Esophagus muscularis mucosa (tissue), 4 donors: ENCODE measurements around the gene F13A1. TPM values are rescaled to one million over a fixed set of nuclear protein-coding genes. Genes with fewer than 3 reads are reported as not detected.

Experiments
- DNase-seq: peaks from one replicate; pipeline ENCODE4 v3.0.0-alpha.2; 2017; ENCODE audit errors: extremely low spot score
- H3K27ac ChIP-seq, 4 donors: fragments of 200-600 bp; sonication (generic); replicated peaks in 1 of 4; 1 replicate in 3 of 4; 2 replicates in 1 of 4; pipeline ENCODE4 v1.5.1; 2016 to 2019; ENCODE audit warnings: mild to moderate bottlenecking in 1 of 4
- H3K27me3 ChIP-seq, 4 donors: fragments of 200-600 bp; sonication (generic); one replicate each; pipeline versions ENCODE4 v1.5.1 to v1.6.0; 2016 to 2019
- H3K36me3 ChIP-seq, 4 donors: fragments of 200-600 bp; sonication (generic); one replicate each; pipeline ENCODE4 v1.5.1; 2016 to 2019
- H3K4me1 ChIP-seq, 4 donors: fragments of 200-600 bp; sonication (generic); one replicate each; pipeline ENCODE4 v1.5.1; 2016 to 2019
- H3K4me3 ChIP-seq, 4 donors: fragments of 200-600 bp; sonication (generic); 1 replicate in 2 of 4; 2 replicates in 2 of 4; pipeline ENCODE4 v1.5.1; 2016 to 2019; ENCODE audit warnings: mild to moderate bottlenecking in 4 of 4, moderate library complexity in 1 of 4
- H3K9me3 ChIP-seq, 4 donors: fragments of 200-600 bp; sonication (generic); 1 replicate in 3 of 4; 2 replicates in 1 of 4; pipeline ENCODE4 v1.5.1; 2016 to 2019
- CTCF ChIP-seq, 3 experiments: fragments of 200-600 bp in 2 of 3; fragments of 450-650 bp in 1 of 3; sonication (generic) in 2 of 3; IDR thresholded peaks; one replicate each; pipeline ENCODE4 v1.5.1; 2017 to 2019; ENCODE audit warnings: antibody characterized with exemption in 3 of 3, mild to moderate bottlenecking in 2 of 3, moderate library complexity in 1 of 3
- EP300 ChIP-seq: sonication (generic); formaldehyde crosslinking; IDR thresholded peaks from one replicate; pipeline ENCODE4 v1.6.1; 2017; ENCODE audit warnings: antibody characterized with exemption
- POLR2A ChIP-seq: fragments of 450-650 bp; IDR thresholded peaks from one replicate; pipeline ENCODE4 v1.6.1; 2017; ENCODE audit warnings: antibody characterized with exemption, moderate library complexity, mild to moderate bottlenecking, low read depth
- POLR2AphosphoS5 ChIP-seq, 2 donors: sonication (generic); formaldehyde crosslinking; IDR thresholded peaks; one replicate each; pipeline ENCODE4 v1.6.1; 2017; ENCODE audit warnings: antibody characterized with exemption in 2 of 2
- WGBS: methylation state at CpG from one replicate; pipeline ENCODE4 v1.1.5; 2018; 5-methylcytosine and 5-hydroxymethylcytosine counted together
- intact Hi-C: fragments of 100-400 bp; cut with DNase I; formaldehyde crosslinking; loops from one replicate; pipeline ENCODE4 v1.15.1; 2023
- total RNA-seq, 4 donors: library from RNA; depleted of rRNA; stranded (reverse); fragments of >200 nt; gene quantifications; one replicate each; pipeline versions ENCODE4 v1.1.0 to v1.2.1, GENCODE V29; 2016

The F13A1 gene
- total RNA-seq, 4 donors from 2014 or later, result 63.6 to 173 (median 101) TPM

- no peak for TF ChIP-seq EP300
- no peak for TF ChIP-seq POLR2AphosphoS5 (IDR thresholded peaks at IDR 0.05)
- TF ChIP-seq POLR2A, result no peak
- TF ChIP-seq CTCF (IDR thresholded peaks at IDR 0.05), result no peak
- Histone ChIP-seq H3K4me3 (no peak overlapping the region), H3K27me3 (no peaks in the 10 kb centered on the region), H3K4me1 (peaks cover 0 to 9% (median 6%) of the 10 kb centered on the region in 4 donors), H3K9me3 (peaks cover 0 to 3% (median 0%) of the 10 kb centered on the region in 4 donors), H3K36me3 (no peaks in the 10 kb centered on the region), H3K27ac (peak overlapping the region in 2 of 4 donors; percentile 7 to 23)
- intact Hi-C loops, result no loop called here
- 39% methylated on average over 6 of the region's 6 CpGs for WGBS
- no peak for DNase-seq
These were observed 11.6 kb upstream of the F13A1 start for GRCh38 chr6:6331946-6332601.

GRCh38 chr6:6331393-6331792 lies 10.9 kb upstream of the F13A1 start:
- no peak for TF ChIP-seq POLR2AphosphoS5 (IDR thresholded peaks at IDR 0.05)
- no peak for TF ChIP-seq CTCF (IDR thresholded peaks at IDR 0.05)
- no peak for TF ChIP-seq EP300
- no peak for TF ChIP-seq POLR2A
- Histone ChIP-seq H3K9me3 (peaks cover 0 to 3% (median 0%) of the 10 kb centered on the region in 4 donors), H3K27me3 (no peaks in the 10 kb centered on the region), H3K27ac (peak overlapping the region in 3 of 4 donors; percentile 10 to 23 (median 11)), H3K36me3 (no peaks in the 10 kb centered on the region), H3K4me1 (peaks cover 0 to 9% (median 6%) of the 10 kb centered on the region in 4 donors), H3K4me3 (no peak overlapping the region)
- WGBS, result 69% methylated on average over 6 of the region's 6 CpGs
- intact Hi-C loops, result no loop called here
- DNase-seq, result no peak

- intact Hi-C loops, result no loop called here
- Histone ChIP-seq H3K27me3 (no peaks in the 10 kb centered on the region), H3K4me3 (no peak overlapping the region), H3K27ac (no peak overlapping the region), H3K9me3 (peaks cover 0 to under 1% (median 0%) of the 10 kb centered on the region in 4 donors), H3K36me3 (no peaks in the 10 kb centered on the region), H3K4me1 (peaks cover 0 to 9% (median 6%) of the 10 kb centered on the region in 4 donors)
- TF ChIP-seq EP300, result no peak
- no peak for TF ChIP-seq POLR2A
- no peak for TF ChIP-seq POLR2AphosphoS5 (IDR thresholded peaks at IDR 0.05)
- 100% methylated on average over 1 of the region's 1 CpG for WGBS
- no peak for DNase-seq
These were observed 9.9 kb upstream of the F13A1 start for GRCh38 chr6:6330407-6330806.

GRCh38 chr6:6328451-6328850 lies 8.0 kb upstream of the F13A1 start:
- no peak overlapping the region for H3K27ac ChIP-seq
- no peak overlapping the region for H3K4me3 ChIP-seq
- H3K27me3 ChIP-seq, result peaks cover 0 to 6% (median 0%) of the 10 kb centered on the region in 4 donors
- H3K36me3 ChIP-seq, result no peaks in the 10 kb centered on the region
- peaks cover 0 to 9% (median 6%) of the 10 kb centered on the region in 4 donors for H3K4me1 ChIP-seq
- no peaks in the 10 kb centered on the region for H3K9me3 ChIP-seq
- no peak for DNase-seq
- TF ChIP-seq POLR2A, result no peak
- TF ChIP-seq EP300, result no peak
- TF ChIP-seq CTCF (IDR thresholded peaks at IDR 0.05), result no peak
- TF ChIP-seq POLR2AphosphoS5 (IDR thresholded peaks at IDR 0.05), result no peak
- 82% methylated on average over 3 of the region's 3 CpGs for WGBS
- intact Hi-C loops, result no loop called here

- Histone ChIP-seq H3K36me3 (no peaks in the 10 kb centered on the region), H3K4me1 (peaks cover 0 to 8% (median 4%) of the 10 kb centered on the region in 4 donors), H3K9me3 (no peaks in the 10 kb centered on the region), H3K4me3 (no peak overlapping the region), H3K27me3 (peaks cover 0 to 43% (median 2%) of the 10 kb centered on the region in 4 donors), H3K27ac (no peak overlapping the region)
- no peak for TF ChIP-seq POLR2AphosphoS5 (IDR thresholded peaks at IDR 0.05)
- TF ChIP-seq CTCF (IDR thresholded peaks at IDR 0.05), result no peak
- no peak for TF ChIP-seq POLR2A
- no peak for TF ChIP-seq EP300
- WGBS, result 98% methylated on average over 5 of the region's 5 CpGs
- intact Hi-C loops, result no loop called here
- DNase-seq, result no peak
These were observed 2.9 kb upstream of the F13A1 start for GRCh38 chr6:6323352-6323751.
